NCI-H2081 treated with DMSO at 0.1 percent for 48 hours (cell line): ENCODE results near the gene ANXA4.
"Not testable (repeated sequence)": the region's sequence is repeated elsewhere in the genome, so short reads cannot be mapped to it uniquely, and the experiment has no call there.

Experiments used
- DNase-seq: peaks from one replicate; lab custom pipeline; 2025; lab: John Stamatoyannopoulos, UW

Gene ANXA4

GRCh38 chr2:69779258-69780001 lies 37.5 kb downstream of the ANXA4 start:
- DNase-seq: no peak

GRCh38 chr2:69780921-69781320 lies 39.0 kb downstream of the ANXA4 start:
- DNase-seq: no peak

GRCh38 chr2:69781321-69782248 lies 39.7 kb downstream of the ANXA4 start:
- DNase-seq: no peak

- DNase-seq: no peak
Observed at GRCh38 chr2:69784228-69784627, 42.3 kb downstream of the ANXA4 start.

- no peak for DNase-seq
Observed at GRCh38 chr2:69785358-69785757, 43.4 kb downstream of the ANXA4 start.

- no peak for DNase-seq
Observed at GRCh38 chr2:69786052-69786560, 44.2 kb downstream of the ANXA4 start.

GRCh38 chr2:69789175-69789721 lies 47.3 kb downstream of the ANXA4 start:
- DNase-seq: no peak

GRCh38 chr2:69789772-69790600 lies 48.1 kb downstream of the ANXA4 start:
- DNase-seq: no peak

GRCh38 chr2:69790601-69790959 lies 48.6 kb downstream of the ANXA4 start:
- DNase-seq: no peak

GRCh38 chr2:69791045-69791444 lies 49.1 kb downstream of the ANXA4 start:
- DNase-seq: no peak

- no peak for DNase-seq
Observed at GRCh38 chr2:69796174-69796573, 54.2 kb downstream of the ANXA4 start.

- no peak for DNase-seq
Observed at GRCh38 chr2:69797235-69797634, 55.3 kb downstream of the ANXA4 start.

GRCh38 chr2:69797836-69798289 lies 55.9 kb downstream of the ANXA4 start:
- no peak for DNase-seq

GRCh38 chr2:69798290-69798908 lies 56.5 kb downstream of the ANXA4 start:
- no peak for DNase-seq

GRCh38 chr2:69798909-69799526 lies 57.1 kb downstream of the ANXA4 start:
- DNase-seq: no peak

GRCh38 chr2:69801745-69802290 lies 59.9 kb downstream of the ANXA4 start:
- no peak for DNase-seq

GRCh38 chr2:69802781-69803367 lies 60.9 kb downstream of the ANXA4 start:
- not testable (repeated sequence) for DNase-seq

GRCh38 chr2:69804416-69804815 lies 62.5 kb downstream of the ANXA4 start:
- DNase-seq: no peak

GRCh38 chr2:69805887-69806286 lies 64.0 kb downstream of the ANXA4 start:
- DNase-seq: no peak
